Neural progenitor cell (in vitro differentiated cells): ENCODE measurements around the gene MVK. TPM values are rescaled to one million over a fixed set of nuclear protein-coding genes. Genes with fewer than 3 reads are reported as not detected.
A peak's percentile ranks its signal among the peaks of the same experiment; 100 is the strongest.

Experiments
- DNase-seq: peaks from one replicate; pipeline ENCODE4 v3.0.0-alpha.2; 2016; ENCODE audit warnings: low spot score
- H2AFZ ChIP-seq: fragments of 200-600 bp; sonication (generic); replicated peaks from 2 replicates; pipeline ENCODE4 v1.6.1; 2016; ENCODE audit warnings: antibody characterized with exemption
- H3F3A ChIP-seq: fragments of 200-600 bp; sonication (generic); 2 replicates; pipeline ENCODE4 v1.6.1; 2016; ENCODE audit warnings: antibody characterized with exemption, low read depth
- H3K27ac ChIP-seq: fragments of 200-600 bp; sonication (generic); 2 replicates; pipeline ENCODE4 v1.5.1; 2016; ENCODE audit warnings: mild to moderate bottlenecking
- H3K27me3 ChIP-seq: fragments of 200-600 bp; sonication (generic); 2 replicates; pipeline ENCODE4 v1.6.1; 2016; ENCODE audit warnings: mild to moderate bottlenecking, moderate library complexity
- H3K36me3 ChIP-seq: fragments of 200-600 bp; sonication (generic); 2 replicates; pipeline ENCODE4 v1.5.1; 2016
- H3K4me1 ChIP-seq: fragments of 200-600 bp; sonication (generic); 2 replicates; pipeline ENCODE4 v1.6.1; 2016; ENCODE audit warnings: mixed run types
- H3K4me2 ChIP-seq: fragments of 200-600 bp; sonication (generic); 2 replicates; pipeline ENCODE4 v1.6.1; 2016
- H3K4me3 ChIP-seq: fragments of 200-600 bp; sonication (generic); 2 replicates; pipeline ENCODE4 v1.5.1; 2016
- H3K79me2 ChIP-seq: fragments of 200-600 bp; sonication (generic); 2 replicates; pipeline ENCODE4 v1.6.1; 2016; ENCODE audit warnings: low read depth
- H3K9ac ChIP-seq: fragments of 200-600 bp; sonication (generic); 2 replicates; pipeline ENCODE4 v1.6.1; 2016
- H3K9me3 ChIP-seq: fragments of 200-600 bp; sonication (generic); 2 replicates; pipeline ENCODE4 v1.5.1; 2016; ENCODE audit warnings: low read depth
- H4K20me1 ChIP-seq: fragments of 200-600 bp; sonication (generic); 2 replicates; pipeline ENCODE4 v1.6.1; 2016; ENCODE audit warnings: low read depth
- H3K27ac Mint-ChIP-seq: 3 replicates; pipeline ENCODE4 v1.8.0; 2021; ENCODE audit warnings: mixed read lengths
- H3K27me3 Mint-ChIP-seq: 2 replicates; pipeline ENCODE4 v1.8.0; 2022; ENCODE audit warnings: low read depth, mild to moderate bottlenecking, inconsistent platforms, moderate library complexity, mixed read lengths; ENCODE audit not compliant: insufficient read depth
- H3K36me3 Mint-ChIP-seq: 3 replicates; pipeline ENCODE4 v1.8.0; 2021; ENCODE audit warnings: mixed read lengths
- H3K4me1 Mint-ChIP-seq: 3 replicates; pipeline ENCODE4 v1.8.0; 2021; ENCODE audit warnings: mixed read lengths
- H3K4me3 Mint-ChIP-seq: 3 replicates; pipeline ENCODE4 v1.8.0; 2021; ENCODE audit warnings: mild to moderate bottlenecking, moderate library complexity, mixed read lengths
- H3K9me3 Mint-ChIP-seq: 3 replicates; pipeline ENCODE4 v1.8.0; 2020; ENCODE audit warnings: mixed read lengths
- CTCF ChIP-seq: fragments of 200-600 bp; sonication (generic); IDR thresholded peaks from 2 replicates; pipeline ENCODE4 v1.5.1; 2017; ENCODE audit warnings: antibody characterized with exemption, mild to moderate bottlenecking
- EZH2 ChIP-seq: fragments of 200-600 bp; sonication (generic); IDR thresholded peaks from 2 replicates; pipeline ENCODE4 v1.6.1; 2017; ENCODE audit warnings: antibody characterized with exemption, mild to moderate bottlenecking, moderate library complexity
- EZH2phosphoT487 ChIP-seq: fragments of 200-600 bp; sonication (generic); IDR thresholded peaks from 2 replicates; pipeline ENCODE4 v1.6.1; 2017; ENCODE audit warnings: antibody characterized with exemption
- total RNA-seq: library from RNA; depleted of rRNA; stranded (reverse); fragments of >200 nt; gene quantifications from 2 replicates; pipeline ENCODE4 v1.2.3, GENCODE V29; 2015; ENCODE audit warnings: low replicate concordance

The MVK gene
- total RNA-seq, 1 donor from 2014 or later = 8.3 TPM

GRCh38 chr12:109621211-109621694 is 47.7 kb downstream of the MVK start:
- Histone ChIP-seq H3K9ac (no peak overlapping the region), H4K20me1 (no peaks in the 10 kb centered on the region), H3K79me2 (no peaks in the 10 kb centered on the region), H3K36me3 (no peaks in the 10 kb centered on the region), H3K4me1 (peaks cover 49% of the 10 kb centered on the region), H3K4me3 (no peak overlapping the region), H3K9me3 (no peaks in the 10 kb centered on the region), H2AFZ (no peak overlapping the region), H3K27ac (no peak overlapping the region), H3F3A (peaks cover 24% of the 10 kb centered on the region), H3K27me3 (no peaks in the 10 kb centered on the region), H3K4me2 (no peak overlapping the region)
- Mint-ChIP-seq H3K27me3 (peaks cover 16% of the 10 kb centered on the region), H3K4me3 (no peak overlapping the region), H3K36me3 (no peaks in the 10 kb centered on the region), H3K4me1 (peaks cover 42% of the 10 kb centered on the region), H3K9me3 (no peaks in the 10 kb centered on the region), H3K27ac (no peak overlapping the region)
- TF ChIP-seq CTCF = no peak
- no peak for DNase-seq

- no peak overlapping the region for H3K27ac ChIP-seq
- no peaks in the 10 kb centered on the region for H3K79me2 ChIP-seq
- H3K4me3 Mint-ChIP-seq = no peak overlapping the region
- H3K4me1 ChIP-seq = peaks cover 49% of the 10 kb centered on the region
- H2AFZ ChIP-seq = no peak overlapping the region
- H3K27me3 ChIP-seq = no peaks in the 10 kb centered on the region
- no peaks in the 10 kb centered on the region for H4K20me1 ChIP-seq
- peak overlapping the region; percentile 65 for H3K4me2 ChIP-seq
- no peaks in the 10 kb centered on the region for H3K36me3 ChIP-seq
- peaks cover 20% of the 10 kb centered on the region for H3K27me3 Mint-ChIP-seq
- H3K9me3 Mint-ChIP-seq = peaks cover 1% of the 10 kb centered on the region
- H3K36me3 Mint-ChIP-seq = no peaks in the 10 kb centered on the region
- H3K4me1 Mint-ChIP-seq = peaks cover 42% of the 10 kb centered on the region
- no peak overlapping the region for H3K4me3 ChIP-seq
- peaks cover 31% of the 10 kb centered on the region for H3F3A ChIP-seq
- H3K9me3 ChIP-seq = no peaks in the 10 kb centered on the region
- peak; percentile 61 for DNase-seq
- no peak overlapping the region for H3K9ac ChIP-seq
- TF ChIP-seq EZH2phosphoT487 (no peak), CTCF (no peak), EZH2 (no peak)
- H3K27ac Mint-ChIP-seq = peak overlapping the region; percentile 54
These were observed 48.3 kb downstream of the MVK start for GRCh38 chr12:109621901-109622364.

GRCh38 chr12:109624467-109624866 is 50.9 kb downstream of the MVK start:
- Histone ChIP-seq H3K4me3 (no peak overlapping the region), H3K27me3 (no peaks in the 10 kb centered on the region), H3K9me3 (no peaks in the 10 kb centered on the region), H3K9ac (no peak overlapping the region), H3K4me2 (no peak overlapping the region), H3K27ac (no peak overlapping the region), H2AFZ (no peak overlapping the region), H3K79me2 (no peaks in the 10 kb centered on the region), H3F3A (peaks cover 32% of the 10 kb centered on the region), H3K4me1 (peaks cover 44% of the 10 kb centered on the region), H4K20me1 (no peaks in the 10 kb centered on the region), H3K36me3 (no peaks in the 10 kb centered on the region)
- DNase-seq = no peak
- Mint-ChIP-seq H3K9me3 (peaks cover 2% of the 10 kb centered on the region), H3K36me3 (no peaks in the 10 kb centered on the region), H3K4me1 (peaks cover 35% of the 10 kb centered on the region), H3K27me3 (peaks cover 23% of the 10 kb centered on the region), H3K4me3 (no peak overlapping the region), H3K27ac (peak overlapping the region; percentile 90)
- TF ChIP-seq EZH2phosphoT487 (no peak), CTCF (no peak)
